H4 (cell line): ENCODE data around the gene REPS1. TPM values are rescaled to one million over a fixed set of nuclear protein-coding genes. Genes with fewer than 3 reads are reported as not detected.
"Not testable (repeated sequence)": the region's sequence is repeated elsewhere in the genome, so short reads cannot be mapped to it uniquely, and the experiment has no call there.

Source experiments
- DNase-seq: peaks from one replicate; pipeline ENCODE4 v3.0.0-alpha.2; 2015; ENCODE audit warnings: low spot score
- total RNA-seq: library from RNA; depleted of rRNA; stranded (reverse); fragments of >200 nt; shearing (Covaris generic); gene quantifications from 2 replicates; pipeline ENCODE4 v1.2.3, GENCODE V29; 2014

The REPS1 gene
- total RNA-seq, 1 experiment from 2014 or later = 25.1 TPM

DNA sequence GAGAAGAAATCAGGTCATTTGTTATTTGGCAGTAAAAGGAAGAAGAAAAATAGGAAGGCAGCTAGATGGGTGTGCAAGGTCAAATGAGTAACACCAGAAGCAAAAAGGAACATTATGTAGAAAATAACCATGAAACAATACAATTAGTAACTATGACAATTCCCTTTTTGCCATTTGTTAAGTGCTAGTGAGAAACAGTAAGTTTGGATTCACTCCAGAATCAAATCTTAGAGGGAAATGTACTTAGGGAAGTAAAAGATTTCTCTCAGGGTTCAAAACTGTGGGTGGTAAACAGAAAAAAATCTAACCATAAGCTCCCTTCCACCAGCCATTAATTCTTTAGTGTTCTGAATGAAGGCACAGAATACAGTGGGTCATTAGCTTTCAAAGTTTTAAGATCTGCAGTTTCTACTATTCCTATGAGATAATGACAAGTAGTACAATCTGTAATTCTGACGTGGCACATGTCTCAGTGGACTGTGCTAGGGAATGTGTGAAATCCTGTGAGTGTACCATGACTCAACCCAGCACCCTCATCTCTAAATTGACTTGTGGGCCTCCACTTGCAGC is 17.1 kb downstream of the REPS1 start:
- peak; percentile 31 for DNase-seq

DNA sequence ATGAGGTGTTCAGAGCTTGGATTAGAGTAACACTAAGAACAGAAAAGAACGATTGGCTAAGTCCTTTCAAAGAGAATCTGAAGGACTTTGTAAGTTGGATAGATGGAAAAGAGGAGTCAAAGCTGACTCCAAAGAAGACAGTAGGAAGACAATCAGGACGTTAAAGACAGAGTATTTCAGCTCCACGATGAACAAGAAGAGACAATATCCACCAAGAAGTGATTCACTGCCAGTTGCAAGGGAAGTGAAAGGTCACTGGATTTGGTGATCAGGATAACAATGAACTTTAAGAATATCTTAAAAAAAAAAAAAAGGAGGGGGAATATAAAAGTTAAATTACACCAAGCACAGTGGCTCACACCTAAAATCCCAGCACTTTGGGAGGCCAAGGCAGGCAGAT is 17.9 kb downstream of the REPS1 start:
- no peak for DNase-seq

DNA sequence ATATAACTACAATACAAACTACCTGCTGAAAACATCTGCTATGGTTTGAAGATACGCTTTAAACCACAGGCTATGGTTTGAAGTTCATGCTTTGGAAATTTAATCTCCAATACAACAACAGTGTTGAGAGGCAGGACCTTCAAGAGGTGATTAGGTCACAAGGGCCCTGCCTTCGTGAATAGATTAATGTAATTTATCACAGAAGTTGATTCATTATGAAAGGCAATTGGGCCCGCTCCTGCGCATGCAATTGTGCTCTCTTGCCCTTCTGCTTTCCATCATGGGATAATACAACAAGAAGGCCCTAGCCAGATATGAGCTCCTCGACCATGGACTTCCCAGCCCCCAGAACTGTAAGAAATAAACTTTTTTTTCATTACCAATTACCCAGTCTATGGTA is 21.2 kb downstream of the REPS1 start:
- DNase-seq = no peak

DNA sequence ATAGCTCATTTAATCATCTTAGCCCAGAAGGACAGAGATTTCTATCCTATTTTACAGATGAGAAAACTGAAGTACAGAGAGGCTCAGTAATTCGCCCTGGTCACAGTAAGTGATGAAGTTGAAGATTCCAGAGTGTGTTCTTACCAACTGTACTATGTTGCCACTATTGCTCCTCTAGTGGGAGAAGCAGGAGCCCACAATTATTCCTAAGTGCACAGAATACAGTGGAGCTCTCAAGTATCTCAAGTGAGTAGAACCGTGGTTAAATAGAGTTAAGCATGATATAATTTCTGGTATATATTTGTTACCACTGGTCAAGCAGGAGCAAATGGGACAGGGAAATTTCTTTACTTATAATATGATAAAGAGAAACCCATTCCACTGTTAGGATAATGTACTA is 22.1 kb downstream of the REPS1 start:
- DNase-seq = no peak

DNA sequence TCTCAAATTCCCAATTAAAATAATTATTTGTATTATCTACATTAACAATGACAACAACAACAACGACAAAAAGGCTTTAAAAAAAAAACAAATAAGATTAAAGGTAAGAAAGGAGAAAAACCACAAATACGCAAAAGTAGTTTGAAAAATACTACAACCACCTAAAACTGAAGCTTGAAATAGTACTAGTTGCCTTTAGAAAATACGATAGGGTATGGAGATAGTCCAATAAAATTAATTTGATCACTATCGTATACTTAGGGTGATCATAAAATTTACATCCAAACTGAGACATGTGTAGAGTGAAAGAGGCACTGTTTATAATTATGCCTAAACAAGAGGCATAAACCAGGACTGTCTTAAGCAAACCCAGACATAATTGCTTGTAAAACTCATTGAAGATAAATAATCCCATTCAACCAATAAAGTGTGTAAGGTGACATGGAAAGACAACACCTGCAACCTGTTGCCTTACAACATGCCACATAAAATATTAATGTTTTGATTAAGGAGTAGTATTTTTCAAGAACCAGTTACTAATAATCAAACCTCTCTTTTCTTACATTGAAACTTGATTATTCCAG is 22.7 kb downstream of the REPS1 start:
- no peak for DNase-seq

DNA sequence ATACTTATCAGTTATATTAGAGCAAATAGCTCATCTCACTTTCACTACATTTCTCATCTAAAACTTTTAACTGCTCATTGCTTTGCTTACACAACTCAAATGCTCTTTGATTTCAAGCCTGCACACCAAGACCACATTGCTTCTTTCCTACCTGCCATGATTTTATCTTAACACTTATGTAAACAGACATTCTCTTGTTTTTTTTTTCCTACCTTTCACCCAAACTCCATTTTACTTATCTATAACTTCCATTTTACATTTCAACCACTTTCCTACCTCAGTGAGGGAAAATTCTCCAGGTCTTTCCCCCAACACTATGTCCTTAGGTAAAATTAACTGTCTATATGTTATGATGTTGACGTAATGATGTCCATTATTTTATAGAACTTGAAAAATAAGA is 24.0 kb downstream of the REPS1 start:
- no peak for DNase-seq

DNA sequence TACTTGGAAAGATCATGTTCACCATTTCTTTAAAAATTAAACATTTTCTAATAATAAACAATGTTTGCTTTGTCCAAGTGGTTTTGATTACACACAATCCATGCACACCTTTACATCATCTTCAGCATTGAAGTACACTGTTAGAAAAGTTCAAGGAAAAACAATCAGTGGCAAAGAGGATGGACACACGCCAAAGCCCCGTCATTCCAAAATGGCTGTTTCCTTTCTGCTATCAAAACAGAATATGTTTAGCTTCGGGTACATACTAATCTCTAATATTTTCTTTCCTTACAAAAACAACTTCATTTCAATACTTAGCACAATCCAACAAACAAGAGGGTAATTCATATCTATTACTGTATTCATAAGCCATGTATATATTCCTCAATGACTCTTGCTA is 24.5 kb downstream of the REPS1 start:
- no peak for DNase-seq

DNA sequence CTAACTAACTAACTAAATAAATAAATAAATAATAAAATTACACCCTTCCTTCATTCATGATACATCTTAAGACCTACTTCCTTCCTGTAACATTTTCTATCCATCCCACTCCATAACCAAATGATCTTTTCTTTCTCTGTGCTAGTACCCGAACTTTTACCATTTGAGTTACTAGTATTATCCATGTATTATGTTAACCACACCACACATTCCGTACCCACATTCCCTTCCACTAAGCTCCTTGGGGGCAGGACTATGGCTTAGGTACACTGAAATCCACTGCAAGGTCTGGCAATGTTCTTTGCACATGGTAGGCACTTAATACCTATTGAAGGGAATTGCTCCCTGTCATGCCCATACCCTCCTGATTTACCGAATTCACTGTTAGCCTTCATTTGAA is 24.9 kb downstream of the REPS1 start:
- no peak for DNase-seq

DNA sequence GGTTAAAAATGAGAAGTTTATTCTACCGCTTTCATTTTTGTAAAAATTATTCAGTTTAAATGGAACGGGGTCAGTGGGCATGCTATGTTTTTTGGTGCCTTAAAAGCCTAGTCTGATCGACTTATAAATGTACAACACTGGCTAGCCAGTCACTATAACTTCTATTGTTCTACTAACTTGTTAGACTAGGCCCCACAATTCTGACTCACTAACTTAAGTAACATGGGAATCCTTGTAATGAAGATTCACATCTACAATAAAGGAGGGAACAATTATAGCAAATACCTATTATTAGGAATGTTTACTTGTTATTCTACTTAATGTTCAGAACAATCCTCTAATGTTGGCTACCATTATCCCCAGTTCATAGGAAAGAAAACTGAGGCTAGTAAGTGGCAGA is 28.5 kb downstream of the REPS1 start:
- DNase-seq = no peak

DNA sequence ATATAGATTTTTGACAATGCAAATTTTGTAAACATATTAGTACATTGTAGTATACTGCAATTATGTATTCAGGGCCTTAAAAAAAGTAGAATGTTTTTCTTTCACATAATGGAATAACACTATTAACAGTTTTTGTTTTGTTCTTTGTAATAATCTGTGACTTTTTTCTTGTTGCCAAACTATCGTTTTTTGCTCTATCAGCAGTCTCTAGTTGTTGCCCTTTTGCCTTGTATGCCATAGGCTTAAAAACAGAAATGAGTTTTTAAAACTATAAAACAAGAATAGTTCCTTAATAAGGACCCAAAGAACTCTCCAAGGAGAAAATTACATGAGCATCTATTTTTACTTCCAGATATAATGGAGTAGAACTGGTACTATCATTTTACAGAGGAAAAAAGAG is 29.5 kb downstream of the REPS1 start:
- DNase-seq = no peak

DNA sequence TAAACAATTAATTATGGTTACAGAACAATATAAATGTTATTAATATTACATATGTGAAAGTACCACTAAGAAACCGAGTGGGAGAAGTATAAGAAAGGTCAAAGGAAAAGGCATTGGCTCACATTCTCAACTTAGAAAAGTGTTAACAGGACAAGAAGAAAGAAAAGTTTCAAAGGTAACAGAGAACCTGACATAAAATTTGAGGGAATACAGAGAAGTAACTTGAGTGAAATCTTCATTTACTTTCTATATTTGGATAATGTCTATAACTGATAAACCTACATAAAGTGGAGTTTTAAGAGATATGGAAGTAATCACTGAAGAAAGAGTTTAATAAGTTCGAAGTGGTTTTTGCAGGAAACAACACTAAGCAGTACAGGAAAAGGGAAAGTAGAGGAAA is 30.1 kb downstream of the REPS1 start:
- no peak for DNase-seq

DNA sequence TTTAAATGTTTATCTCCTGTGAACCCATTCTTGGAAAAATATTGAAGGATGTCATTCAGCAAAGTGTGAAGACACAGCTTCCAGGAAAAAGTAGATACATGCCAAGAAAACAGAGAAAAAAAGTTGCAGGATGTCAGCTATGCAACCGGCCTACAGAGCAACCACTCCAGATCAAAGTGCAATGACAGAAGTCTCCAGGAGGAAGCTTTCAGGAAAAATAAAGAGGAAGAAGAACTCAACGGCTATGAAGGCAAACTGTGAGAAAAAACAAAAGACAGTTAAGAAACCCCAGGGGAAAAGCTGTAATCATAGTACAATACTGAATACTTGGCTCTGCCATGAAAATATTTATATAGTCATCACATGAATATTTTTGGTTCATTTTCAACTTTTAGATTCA is 30.6 kb downstream of the REPS1 start:
- DNase-seq = no peak

DNA sequence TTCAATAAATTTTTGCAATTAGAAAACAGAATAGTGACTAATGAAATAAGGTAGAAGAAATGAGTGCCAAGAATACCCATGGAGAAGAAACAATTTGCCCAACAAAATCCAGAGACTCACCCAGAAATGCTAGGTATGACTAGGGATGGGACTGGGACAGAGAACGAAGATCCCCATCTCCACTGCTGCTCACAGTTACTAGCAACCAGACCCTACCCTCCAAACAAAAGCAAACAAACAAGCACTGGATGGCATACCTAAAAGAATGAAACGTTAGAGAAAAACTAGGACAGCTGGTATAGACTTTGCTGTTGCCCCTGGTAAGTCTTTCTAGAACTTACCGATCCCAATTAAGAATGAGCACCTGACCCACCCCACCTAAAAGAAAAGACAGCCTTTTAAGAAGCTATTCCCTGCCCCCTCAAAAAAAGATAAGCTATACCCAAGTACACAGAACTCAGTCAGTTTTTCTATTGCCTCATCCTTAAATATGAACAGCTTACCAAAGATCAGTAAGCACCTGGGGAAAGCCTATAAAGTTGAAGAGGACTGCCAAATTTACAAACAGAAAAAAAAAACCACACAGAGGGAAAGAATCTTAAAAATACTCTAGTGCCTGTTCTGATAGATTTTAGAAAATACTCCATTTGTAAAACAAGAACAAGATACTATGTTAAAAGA is 31.7 kb downstream of the REPS1 start:
- DNase-seq = no peak

DNA sequence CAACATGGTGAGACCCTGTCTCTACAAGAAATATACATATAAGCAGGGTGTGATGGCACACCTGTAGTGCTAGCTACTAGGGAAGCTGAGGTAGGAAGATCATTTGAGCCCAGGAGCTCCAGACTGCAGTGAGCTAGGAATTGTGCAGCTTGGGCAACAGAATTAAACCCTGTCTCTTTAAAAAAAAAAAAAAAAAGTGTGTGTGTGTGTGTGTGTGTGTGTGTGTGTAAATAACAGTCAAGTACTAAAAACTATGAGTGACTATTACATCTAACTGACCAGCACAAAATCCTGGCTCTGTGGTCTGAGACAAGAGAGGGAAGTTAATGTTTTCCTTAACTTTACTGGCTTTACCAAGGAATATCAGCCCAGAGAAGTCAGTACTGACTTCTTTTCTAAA is 32.8 kb downstream of the REPS1 start:
- no peak for DNase-seq

DNA sequence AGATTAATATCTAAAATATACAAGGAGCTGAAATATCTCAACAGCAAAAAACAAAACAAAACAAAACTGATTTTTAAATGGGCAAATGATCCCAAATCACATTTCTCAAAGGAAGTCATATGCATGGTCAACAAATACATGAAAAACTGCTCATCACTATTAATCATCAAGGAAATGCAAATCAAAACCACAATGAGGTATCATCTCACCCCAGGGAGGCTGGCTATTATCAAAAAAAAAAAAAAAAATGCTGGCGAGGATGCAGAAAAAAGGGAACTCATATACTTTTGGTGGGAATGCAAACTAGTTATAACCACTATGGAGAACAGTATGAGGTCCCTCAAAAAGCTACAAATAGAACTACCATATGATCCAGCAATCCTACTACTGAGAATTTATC is 34.6 kb downstream of the REPS1 start:
- no peak for DNase-seq

DNA sequence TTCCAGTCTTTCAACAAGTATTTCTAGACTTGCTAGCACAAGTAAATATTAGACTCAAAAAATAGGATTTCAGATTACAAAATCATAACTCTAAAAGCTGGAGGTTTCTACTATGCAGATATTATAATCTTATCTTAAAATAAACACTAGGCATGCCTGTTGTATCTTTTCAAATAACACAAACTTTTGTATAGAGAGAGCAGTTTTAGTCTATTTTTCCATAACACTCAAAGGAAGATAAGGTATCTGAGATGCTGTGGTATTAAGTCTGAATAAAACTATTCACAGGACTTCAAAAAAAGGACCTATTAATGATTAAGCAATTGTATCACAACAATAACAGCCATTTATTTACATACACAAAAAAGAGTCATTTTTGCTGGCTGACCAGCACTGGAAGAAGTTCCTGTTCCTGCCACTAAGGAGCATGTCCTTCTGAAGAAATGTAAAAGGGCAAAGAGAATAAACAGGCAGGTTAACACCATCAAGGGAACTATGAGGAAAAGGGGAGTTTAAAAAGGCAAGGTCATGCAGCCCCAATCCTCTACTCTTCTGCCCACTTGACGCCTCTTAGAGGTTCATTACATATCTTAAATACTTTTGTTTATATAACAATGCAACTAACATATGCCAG is 39.4 kb downstream of the REPS1 start:
- no peak for DNase-seq

DNA sequence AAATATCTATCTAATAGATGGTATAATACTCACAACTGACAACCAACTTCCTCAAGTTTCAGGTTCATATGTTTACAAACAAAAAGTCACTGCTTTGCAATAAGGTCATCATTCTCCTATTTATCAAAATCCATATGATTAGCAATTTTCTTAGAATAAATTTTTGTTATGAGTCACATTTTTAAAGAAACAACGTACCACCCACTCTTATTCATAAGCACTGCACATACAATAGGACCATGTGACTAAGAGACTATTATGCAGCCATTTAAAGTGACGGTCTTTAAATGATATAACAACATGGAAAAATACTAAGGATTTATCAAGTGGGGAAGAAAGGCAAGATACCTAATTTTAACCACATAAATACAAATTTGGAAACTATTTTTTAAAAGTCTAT is 40.0 kb downstream of the REPS1 start:
- DNase-seq = no peak

DNA sequence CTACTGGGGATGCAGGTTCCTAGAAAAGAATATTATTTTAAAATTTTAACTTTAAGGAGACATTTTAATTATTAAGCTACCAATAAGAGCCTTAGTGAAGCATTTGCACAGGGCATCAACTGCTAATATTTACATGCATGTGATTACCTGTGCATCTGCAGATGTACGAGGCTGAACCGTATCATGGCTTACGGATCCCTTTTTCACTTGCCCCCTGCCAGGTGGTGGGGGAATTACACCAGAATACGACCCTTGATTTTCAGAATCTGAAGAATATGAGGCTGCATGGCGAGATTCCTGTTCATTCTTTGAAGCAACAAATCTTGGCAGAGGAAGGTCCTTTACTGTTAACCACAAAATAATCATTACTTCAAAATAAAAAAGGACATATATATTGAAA is 42.7 kb downstream of the REPS1 start:
- DNase-seq = peak; percentile 3

DNA sequence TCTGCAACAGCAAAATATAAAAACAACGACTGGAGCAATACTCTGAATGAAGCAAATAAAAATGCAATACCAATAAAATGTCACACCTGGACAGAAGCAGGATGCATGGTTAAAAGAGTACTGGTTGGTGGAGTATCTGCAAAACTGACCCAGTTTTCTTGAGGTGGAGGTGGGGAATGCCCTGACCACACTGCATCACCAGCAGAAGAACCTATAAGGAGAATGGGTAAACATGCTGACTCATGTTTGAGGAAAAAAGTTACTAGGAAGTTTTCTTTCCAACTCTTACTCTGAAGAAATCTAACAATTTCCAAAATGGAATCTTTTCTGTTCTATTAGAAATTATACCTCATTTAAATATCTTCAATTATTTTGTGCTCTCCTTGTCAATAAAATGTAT is 43.6 kb downstream of the REPS1 start:
- peak; percentile 72 for DNase-seq

DNA sequence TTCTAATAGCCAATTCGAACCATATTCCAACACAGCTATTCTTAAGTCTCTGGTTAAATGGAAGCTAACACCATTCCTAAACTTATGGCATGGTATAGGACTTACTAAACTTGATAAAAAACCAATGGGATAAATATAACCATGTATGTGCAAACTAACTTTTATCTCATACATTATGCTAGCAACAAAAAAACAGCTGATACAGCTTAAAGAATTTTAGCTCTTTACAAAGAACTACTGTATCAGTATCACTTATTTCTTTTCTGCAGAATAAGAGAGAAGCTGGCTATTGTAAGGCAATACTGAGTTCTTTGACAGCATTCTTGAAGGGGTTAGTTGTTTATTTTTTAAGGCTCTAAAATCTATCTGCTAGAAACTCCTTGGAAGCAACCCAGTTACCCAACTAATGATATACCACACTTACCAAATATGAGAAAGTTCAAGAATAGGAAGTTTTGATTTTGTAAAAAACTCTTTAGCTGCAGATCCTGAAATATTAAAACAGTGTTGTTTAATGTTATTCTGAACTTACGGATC is 44.9 kb downstream of the REPS1 start:
- DNase-seq = no peak

DNA sequence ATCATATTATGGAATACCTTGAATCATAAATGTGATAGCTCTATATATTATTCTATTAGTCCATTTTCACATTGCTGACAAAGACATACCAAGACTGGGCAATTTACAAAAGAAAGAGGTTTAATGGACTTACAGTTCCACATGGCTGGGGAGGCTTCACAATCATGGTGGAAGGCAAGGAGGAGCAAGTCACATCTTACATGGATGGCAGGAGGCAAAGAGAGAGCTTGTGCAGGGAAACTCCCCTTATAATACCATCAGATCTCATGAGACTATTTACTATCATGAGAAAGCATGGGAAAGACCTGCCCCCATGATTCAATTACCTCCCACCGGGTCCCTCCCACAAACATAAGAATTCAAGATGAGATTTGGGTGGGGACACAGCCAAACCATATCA is 51.2 kb downstream of the REPS1 start:
- not testable (repeated sequence) for DNase-seq

DNA sequence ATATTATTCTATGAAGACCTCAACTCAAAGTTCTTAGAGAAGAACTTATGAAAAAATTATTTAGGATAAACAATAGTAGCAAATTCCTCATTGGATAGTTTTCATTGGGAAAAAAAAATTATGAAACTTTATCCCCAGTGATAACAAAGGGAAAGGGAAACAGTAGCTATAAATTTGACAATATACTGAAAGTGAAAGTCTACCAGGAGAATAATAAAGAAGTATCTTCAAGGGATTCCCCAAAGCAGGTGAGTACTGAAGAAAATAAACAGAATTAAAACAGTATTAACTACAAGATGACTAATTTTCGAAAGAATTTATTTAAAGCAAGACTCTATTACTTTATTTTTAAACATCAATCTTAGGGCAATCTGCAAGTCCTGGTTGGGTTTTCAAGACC is 56.4 kb downstream of the REPS1 start:
- no peak for DNase-seq

DNA sequence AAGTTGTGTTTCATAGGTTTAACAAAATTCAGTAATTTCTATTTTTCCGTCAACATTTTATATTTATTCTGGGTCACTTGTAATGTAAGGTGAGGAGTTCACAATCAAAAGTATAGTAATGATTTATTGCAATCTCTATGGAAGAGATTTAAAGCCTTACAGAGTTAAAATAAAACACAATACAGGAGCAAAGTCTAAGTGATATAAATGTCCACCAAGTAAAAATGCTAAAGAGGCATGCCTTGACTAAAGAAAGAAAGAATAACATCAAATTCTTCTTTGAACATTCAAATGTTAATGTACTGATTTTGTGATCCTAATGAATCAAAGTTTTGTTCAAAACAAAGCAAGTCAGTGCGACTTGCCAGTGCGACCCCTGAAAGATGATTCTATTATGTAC is 61.5 kb downstream of the REPS1 start:
- no peak for DNase-seq
